ENCODE data around the gene ARVCF.
A peak's percentile ranks its signal among the peaks of the same experiment; 100 is the strongest.

The ARVCF gene

GRCh38 chr22:19986410-19987341, 29.9 kb downstream of the ARVCF start:
- DNase-seq = peak; percentile 79
- peak; percentile 73 for ATAC-seq

DNA sequence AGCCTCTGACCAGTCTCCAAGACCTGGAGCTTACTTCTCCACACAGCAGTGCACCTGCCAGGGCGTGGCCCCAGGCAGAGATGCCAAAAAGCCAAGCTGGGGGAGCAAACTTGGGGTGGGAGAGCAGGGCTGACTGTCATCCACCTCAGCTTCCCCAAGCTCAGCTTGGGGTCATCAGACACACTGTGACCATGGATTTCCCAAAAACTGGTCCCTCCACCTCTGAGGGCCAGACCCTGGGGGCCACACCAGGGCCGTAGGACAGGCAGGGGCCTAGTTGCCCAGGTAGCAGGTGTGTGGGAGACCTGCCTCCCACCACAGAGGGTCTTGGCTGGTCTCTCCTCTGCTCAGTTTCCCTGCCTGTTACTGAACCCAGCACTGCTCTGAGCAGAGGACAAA, 30.6 kb downstream of the ARVCF start:
- no peak for ATAC-seq
- no peak for DNase-seq

GRCh38 chr22:19984851-19985811, 31.5 kb downstream of the ARVCF start:
- ATAC-seq (no peak), DNase-seq (no peak)

GRCh38 chr22:19984201-19984753, 32.3 kb downstream of the ARVCF start:
- peak; percentile 29 for DNase-seq

DNA sequence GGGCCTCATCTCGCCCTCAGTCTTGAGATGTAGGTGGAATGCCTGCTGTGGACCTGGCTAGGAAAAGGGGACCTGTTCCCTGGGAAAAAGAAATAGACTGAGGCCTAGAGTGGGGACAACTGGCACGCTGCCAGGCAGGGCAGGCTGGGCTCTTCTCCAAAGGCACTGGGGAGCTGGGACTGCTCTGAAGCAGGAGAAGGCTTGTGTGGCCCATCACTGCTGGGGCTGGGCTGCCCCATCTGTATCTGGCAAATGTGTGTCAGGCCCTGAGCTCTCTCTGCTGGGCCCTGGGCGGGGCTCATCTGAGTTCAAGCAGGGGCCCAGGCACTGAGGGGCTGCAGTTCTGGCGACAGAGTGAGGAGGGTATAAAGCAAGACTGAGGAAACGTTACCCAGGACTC, 32.9 kb downstream of the ARVCF start:
- no peak for ATAC-seq
- DNase-seq = no peak

More at GRCh38 chr22:19984201-19984753, 32.3 kb downstream of the ARVCF start:
- peak; percentile 7 for ATAC-seq

DNA sequence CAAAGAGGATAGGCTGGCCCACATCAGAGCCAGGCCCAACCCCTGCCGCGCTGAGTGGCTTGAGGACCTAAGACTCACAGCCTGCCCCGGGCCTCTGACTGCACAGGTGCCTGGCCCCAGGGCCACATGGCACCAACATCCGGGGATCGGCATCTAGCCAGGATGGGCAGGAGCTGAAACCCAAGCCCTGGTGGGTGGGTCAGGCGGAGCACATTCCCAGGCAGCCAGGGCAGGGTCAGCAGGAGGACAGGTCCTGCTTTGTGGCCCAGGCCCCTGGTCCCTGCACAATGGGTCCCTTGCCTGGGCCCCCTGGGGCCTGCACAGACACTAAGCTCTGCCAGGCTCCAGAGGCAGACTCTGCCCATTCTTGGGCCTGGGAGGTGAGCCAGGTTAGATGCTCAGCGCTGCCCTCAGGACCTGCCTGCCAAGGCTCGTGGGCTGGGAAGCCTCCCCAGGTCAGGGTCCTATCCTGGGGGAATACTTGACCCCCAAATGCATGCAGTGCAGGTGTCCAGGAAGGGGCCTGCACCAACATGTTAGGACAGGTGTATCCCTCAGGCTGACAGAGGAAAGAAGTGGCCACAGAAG, 33.5 kb downstream of the ARVCF start:
- ATAC-seq = no peak
- DNase-seq = no peak

DNA sequence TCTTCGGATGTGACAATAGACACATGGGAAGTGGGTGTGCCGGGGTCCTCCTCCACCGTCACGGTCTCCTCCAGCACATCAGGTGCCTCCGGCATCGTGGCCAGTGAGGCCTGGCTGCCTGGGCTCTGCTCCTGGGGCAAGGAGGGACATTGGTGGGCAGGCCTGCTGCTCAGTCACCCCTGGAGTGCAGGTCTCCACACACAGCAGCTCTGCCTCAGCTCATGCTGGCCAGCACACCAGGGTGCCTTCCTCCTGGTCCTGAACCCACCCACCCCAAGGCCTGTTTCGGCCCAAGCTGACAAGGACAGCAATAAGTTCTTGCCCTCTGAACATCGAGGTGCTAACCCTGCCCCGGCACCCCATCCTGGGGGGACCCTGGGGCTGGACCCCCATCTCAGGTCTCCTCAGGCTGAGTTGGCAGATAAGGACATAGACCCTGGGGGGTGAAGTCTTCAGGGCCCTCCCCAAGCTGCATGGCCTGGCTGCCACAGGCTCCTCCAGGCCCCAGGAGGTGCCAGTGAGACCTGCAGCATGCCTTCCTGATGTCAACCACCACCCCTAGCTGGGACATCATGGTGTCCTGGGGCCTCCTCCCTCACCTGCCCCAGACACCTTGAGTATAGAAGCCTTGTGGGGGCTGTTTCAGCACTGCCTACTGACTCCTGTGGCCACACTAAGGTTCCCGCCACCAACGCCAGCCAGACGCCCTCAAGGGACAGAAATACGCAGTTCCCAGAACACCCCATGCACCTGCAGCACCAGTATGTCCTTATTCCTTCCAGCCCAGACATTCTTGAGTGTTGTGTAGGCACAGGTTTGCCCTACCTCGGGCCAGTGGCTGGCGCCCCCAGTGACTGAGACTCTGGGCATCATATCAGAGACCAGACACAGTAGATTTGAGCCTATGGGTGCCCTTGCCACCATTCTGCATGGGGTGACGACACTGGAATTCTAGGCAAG, 34.4 kb downstream of the ARVCF start:
- ATAC-seq = no peak

GRCh38 chr22:19981171-19981960, 35.3 kb downstream of the ARVCF start:
- ATAC-seq (no peak), DNase-seq (no peak)

More for the DNA sequence above, 34.4 kb downstream of the ARVCF start:
- DNase-seq = no peak

DNA sequence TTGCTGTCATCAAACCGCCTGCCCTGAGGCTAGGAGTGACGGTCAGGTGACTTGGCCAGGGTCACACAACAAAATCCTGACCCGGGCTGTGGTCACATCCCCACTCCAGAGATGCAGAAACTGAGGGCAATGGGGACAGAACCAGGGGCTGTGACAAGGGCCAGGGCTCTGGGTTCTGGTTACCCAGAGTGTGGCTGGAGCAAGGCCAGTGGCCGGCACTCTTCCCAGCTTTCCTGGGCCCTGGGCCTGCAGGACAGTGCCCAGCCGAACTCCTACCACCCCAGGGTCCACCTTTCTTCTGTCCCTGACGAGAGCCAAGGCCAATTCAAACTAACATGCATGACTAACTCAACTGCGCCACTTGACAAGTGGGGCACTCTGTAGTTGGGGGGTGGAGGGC, 35.9 kb downstream of the ARVCF start:
- DNase-seq = no peak
- no peak for ATAC-seq

DNA sequence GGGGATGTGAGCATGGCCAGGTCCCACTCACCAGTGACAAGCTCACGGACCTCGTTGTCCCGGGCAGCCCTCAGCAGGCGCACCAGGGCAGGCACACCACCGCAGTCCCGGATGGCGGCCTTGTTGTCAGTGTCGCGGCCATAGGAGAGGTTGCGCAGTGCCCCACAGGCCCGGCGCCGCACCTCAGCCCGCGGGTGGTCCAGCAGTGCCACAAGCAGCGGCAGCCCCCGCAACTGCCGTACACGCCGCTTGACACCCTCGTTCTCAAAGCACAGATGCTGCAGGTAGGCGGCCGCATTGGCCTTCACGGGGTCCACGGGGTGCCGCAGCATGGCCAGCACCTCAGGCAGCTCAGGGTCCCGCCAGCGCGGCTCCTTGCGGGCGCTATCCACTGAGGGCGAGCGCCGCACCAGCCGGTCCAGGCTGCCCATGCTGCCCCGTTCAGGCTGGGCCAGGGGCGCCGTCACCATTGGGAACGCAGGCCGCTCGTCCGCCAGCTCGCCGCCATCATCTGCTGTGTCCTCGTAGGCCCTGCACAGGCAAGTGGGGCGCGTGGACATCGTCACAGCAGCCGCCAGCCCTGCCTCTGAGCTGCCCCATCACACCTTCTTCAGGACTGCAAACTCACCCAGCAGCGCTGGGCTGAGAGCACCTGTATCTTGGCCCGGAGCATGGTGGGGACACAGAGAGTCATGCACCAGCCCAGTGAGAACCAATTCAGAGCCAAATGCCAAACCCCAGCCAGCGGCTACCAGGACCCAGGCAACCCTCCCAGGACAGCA, 36.7 kb downstream of the ARVCF start:
- no peak for ATAC-seq
- no peak for DNase-seq

DNA sequence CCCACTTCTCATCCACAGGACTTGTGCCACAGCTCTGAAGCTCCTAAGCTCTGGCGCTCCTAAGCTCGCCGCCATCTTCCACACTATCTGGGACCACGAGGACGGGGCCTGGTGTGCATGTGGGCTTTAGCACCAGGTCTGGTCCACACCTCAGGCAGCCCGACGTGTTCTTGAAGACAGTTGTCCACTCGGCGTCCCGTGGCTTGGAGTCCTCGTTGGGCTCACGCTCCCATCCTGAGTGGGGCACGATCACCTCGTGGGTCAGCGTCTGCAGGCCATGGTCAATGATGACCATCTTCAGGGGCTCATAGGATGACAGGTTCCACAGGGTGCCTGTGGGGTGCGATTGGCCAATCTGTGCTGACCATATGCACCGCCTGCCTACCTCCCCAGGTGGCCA, 37.9 kb downstream of the ARVCF start:
- DNase-seq (no peak), ATAC-seq (no peak)

DNA sequence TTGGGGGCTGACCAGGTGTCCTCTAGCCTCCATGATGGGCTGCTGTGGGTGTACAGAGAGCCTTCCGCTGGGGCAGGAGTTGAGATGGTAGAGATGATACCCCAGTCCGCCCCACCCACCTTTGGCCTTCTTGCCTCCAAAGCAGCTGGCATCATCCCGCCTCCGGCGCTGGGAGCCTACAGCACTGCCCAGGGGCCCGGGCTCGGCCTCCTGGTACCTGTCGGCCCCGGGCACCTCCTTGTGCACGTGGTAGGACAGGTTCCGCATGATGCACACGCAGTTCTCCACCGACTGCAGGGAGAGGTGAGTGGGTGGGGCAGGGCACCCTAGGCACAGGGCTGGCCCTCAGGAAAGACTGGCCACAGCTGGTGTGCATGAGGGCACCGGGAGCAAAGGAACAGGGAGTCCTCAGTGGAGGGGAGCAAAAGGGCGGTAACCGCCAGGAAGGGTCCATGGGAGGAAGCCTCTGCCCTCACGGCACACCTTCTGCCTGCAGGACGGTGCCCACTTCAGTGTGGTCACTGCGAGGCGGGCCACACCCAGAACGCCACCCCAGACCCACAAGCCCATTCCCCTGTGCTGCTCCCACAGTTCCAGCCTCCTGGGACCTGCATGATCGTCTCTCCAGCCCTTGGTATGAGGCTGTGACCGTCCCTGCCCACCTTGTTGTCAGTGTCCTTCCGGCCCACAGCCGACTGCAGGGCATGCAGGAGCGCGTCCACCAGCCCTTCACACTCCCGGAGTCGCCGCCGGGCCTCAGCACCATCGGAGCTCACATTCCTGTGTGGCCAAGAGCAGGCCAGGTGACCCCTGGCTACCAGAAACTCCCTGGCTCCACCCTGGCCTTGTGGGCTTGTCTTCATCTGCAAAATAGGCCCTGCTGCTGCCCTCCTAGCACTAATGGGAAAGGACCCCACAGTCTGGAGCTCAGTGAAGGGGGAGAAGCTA, 39.1 kb downstream of the ARVCF start:
- ATAC-seq (no peak), DNase-seq (no peak)

- DNase-seq (no peak), ATAC-seq (no peak)
Measured at GRCh38 chr22:19976671-19977070, 40.0 kb downstream of the ARVCF start.

DNA sequence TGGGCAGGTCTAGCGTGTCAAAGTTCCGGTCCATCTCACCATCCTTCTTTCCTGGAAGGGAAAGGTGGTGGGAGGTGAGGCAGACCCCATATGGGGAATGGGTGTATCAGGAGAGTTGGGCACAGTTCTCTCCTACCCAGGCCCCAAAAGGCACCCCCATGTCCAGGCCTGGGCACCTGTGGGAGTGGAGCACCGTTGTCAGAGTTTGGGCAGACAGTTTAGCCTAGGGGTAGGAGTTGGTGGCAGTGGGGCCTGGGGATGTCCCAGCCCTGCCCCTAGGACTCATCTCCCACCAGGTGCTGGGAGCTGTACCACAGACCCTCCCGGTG, 41.0 kb downstream of the ARVCF start:
- ATAC-seq (no peak), DNase-seq (no peak)

DNA sequence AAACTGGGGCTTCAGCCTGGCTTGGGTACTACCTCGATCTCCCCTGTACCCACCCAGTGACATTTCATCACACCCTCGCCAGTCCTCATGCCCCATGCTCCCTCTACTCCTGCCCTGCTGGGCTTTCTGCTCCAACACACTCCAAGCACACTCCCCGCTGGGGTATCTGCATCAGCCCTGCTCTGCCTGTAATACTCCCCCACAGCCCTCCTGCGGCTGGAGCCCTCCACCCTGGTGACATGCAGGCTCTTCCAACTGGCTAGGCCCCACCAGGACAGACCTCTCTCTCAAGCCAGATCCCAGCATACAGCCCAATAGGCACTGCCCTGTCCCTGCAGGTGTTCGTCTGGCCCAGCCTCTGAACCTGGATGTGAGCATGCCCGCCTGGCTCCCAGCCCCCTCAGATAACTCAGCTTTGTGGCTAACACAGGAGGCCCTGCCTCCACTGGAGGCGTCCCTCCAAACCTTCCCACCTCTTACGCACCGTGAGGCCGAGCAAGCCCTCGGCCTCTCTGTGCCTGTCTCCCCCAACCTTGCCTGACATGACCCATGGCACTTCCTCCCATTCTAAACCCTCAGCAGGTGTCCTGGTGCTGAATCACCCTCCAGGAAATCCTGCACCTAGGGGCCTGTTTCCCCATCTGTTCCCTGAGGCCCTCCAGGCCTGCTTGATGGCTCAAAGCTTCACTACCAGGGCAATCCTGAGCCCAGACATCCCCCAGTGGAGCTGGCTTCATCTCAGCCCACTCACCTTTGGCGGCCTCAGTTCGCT, 41.5 kb downstream of the ARVCF start:
- ATAC-seq (no peak), DNase-seq (no peak)

- ATAC-seq (no peak), DNase-seq (no peak)
Measured at GRCh38 chr22:19974268-19974861, 42.3 kb downstream of the ARVCF start.

Measured in stimulated activated naive CD8-positive, alpha-beta T cell treated with anti-CD3 and anti-CD28 coated beads, Interleukin-15, Interleukin-2, amounts not matched to agents 100 U/mL and 50 U/mL, for 24 hours (primary cell).